Neural progenitor cell (in vitro differentiated cells): Measurements from ENCODE around the gene LGI4.

ENCODE experiments used
- EZH2 ChIP-seq: fragments of 200-600 bp; sonication (generic); IDR thresholded peaks from 2 replicates; pipeline ENCODE4 v1.6.1; 2017; ENCODE audit warnings: antibody characterized with exemption, mild to moderate bottlenecking, moderate library complexity
- TF ChIP-seq, protein P1 (sequence below): fragments of 200-600 bp; sonication (generic); IDR thresholded peaks from 2 replicates; pipeline ENCODE4 v1.5.1; 2017; ENCODE audit warnings: antibody characterized with exemption, mild to moderate bottlenecking

DNA sequence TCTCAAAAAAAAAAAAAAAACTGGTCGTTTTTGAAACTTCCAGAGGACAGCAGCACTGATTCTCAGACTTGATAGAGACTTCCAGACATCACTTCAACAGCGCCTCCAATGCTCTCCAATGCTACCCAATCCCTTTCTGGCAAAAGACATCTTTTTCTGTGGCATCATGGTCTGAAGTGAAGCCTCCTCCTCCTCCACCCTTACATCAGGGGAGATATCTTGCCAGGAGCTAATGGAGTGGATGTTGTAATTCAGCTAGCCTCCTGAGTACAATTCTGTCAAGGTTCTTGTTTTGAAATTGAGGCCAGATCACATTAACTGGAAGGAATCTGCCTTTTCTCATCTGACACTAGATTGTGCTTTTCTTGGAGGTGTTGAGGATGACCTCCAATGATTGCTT is 43.8 kb upstream of the LGI4 start:
- TF ChIP-seq, protein P1, sequence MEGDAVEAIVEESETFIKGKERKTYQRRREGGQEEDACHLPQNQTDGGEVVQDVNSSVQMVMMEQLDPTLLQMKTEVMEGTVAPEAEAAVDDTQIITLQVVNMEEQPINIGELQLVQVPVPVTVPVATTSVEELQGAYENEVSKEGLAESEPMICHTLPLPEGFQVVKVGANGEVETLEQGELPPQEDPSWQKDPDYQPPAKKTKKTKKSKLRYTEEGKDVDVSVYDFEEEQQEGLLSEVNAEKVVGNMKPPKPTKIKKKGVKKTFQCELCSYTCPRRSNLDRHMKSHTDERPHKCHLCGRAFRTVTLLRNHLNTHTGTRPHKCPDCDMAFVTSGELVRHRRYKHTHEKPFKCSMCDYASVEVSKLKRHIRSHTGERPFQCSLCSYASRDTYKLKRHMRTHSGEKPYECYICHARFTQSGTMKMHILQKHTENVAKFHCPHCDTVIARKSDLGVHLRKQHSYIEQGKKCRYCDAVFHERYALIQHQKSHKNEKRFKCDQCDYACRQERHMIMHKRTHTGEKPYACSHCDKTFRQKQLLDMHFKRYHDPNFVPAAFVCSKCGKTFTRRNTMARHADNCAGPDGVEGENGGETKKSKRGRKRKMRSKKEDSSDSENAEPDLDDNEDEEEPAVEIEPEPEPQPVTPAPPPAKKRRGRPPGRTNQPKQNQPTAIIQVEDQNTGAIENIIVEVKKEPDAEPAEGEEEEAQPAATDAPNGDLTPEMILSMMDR, result no peak
- TF ChIP-seq EZH2, result no peak
